Measurements from ENCODE around the gene ASB7. TPM values are rescaled to one million over a fixed set of nuclear protein-coding genes. Genes with fewer than 3 reads are reported as not detected.

ASB7 gene
- polyA plus RNA-seq, 1 donor (not counting 4 experiments of a cell fraction or from before 2014, with no cell fraction given) = 10.8 TPM

DNA sequence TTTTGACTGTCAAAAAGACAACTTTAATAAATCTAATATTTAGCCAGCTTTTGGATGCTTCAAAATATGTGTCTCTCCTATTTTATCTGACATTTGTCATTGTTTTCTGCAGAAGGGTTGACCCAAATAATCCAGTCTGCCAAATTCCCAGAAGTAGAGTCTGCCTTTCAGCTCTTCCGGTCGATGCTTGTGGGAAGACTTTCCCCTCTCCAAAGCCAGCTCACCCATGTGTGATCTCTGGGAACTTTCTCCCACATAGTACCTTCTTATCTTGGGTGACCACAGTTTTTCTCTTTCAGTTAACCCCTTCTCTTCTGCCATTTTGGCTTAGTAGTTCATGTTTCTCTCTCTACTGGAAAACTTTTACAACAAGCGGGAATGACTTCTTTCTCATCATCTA lies 94.1 kb downstream of the ASB7 start:
- Histone ChIP-seq H2AFZ (ENCODE audit: control insufficient read depth, low read length) (no peak overlapping the region), H3K4me2 (ENCODE audit: control insufficient read depth, extremely low read depth, insufficient read depth, low read depth, low read length) (no peak overlapping the region), H3K36me3 (ENCODE audit: control insufficient read depth in 2 of 2, extremely low read depth in 1 of 2, insufficient read depth in 2 of 2, low read length in 2 of 2) (no peaks in the 10 kb centered on the region), H3K4me1 (ENCODE audit: control insufficient read depth, extremely low read depth, insufficient read depth, low read length) (peaks cover 8% of the 10 kb centered on the region), H3K79me2 (ENCODE audit: control insufficient read depth, insufficient read depth, low read length) (no peaks in the 10 kb centered on the region), H3K9me1 (ENCODE audit: control insufficient read depth, extremely low read depth, insufficient read depth, low read length) (no peaks in the 10 kb centered on the region), H4K20me1 (ENCODE audit: control insufficient read depth, extremely low read depth, insufficient read depth, low read length) (no peaks in the 10 kb centered on the region), H3K9ac (ENCODE audit: control insufficient read depth, extremely low read depth, insufficient read depth, low read length) (no peak overlapping the region), H3K27me3 (ENCODE audit: control insufficient read depth, extremely low read depth, insufficient read depth, low read length) (no peaks in the 10 kb centered on the region), H3K27ac (ENCODE audit: control insufficient read depth, insufficient read depth, low read length) (no peak overlapping the region), H3K4me3 (ENCODE audit: control insufficient read depth in 2 of 3, extremely low read depth in 1 of 3, insufficient read depth in 2 of 3, low read depth in 1 of 3, low read length in 3 of 3) (no peak overlapping the region), H3K9me3 (ENCODE audit: control insufficient read depth, low read depth, low read length) (no peaks in the 10 kb centered on the region)
- dilution Hi-C loops (cut with MboI; ENCODE audit: extremely low pct_ligation_motif_present, low sequenced_read_pairs) = no loop called here
- TF ChIP-seq, protein P1, sequence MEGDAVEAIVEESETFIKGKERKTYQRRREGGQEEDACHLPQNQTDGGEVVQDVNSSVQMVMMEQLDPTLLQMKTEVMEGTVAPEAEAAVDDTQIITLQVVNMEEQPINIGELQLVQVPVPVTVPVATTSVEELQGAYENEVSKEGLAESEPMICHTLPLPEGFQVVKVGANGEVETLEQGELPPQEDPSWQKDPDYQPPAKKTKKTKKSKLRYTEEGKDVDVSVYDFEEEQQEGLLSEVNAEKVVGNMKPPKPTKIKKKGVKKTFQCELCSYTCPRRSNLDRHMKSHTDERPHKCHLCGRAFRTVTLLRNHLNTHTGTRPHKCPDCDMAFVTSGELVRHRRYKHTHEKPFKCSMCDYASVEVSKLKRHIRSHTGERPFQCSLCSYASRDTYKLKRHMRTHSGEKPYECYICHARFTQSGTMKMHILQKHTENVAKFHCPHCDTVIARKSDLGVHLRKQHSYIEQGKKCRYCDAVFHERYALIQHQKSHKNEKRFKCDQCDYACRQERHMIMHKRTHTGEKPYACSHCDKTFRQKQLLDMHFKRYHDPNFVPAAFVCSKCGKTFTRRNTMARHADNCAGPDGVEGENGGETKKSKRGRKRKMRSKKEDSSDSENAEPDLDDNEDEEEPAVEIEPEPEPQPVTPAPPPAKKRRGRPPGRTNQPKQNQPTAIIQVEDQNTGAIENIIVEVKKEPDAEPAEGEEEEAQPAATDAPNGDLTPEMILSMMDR (optimal IDR thresholded peaks at IDR 0.05 in 1 of 3, IDR thresholded peaks at IDR 0.05 in 1 of 3, conservative IDR thresholded peaks at IDR 0.05 in 1 of 3; ENCODE audit: extremely low read depth in 1 of 3, insufficient read depth in 2 of 3, low read length in 3 of 3) = no peak
- no peak for TF ChIP-seq EZH2 (IDR thresholded peaks at IDR 0.05; ENCODE audit: low read length)
- FAIRE-seq (no peak), DNase-seq (ENCODE audit: low read depth, low spot score) (no peak)

Small RNA genes within 50 kb of the gene (small RNA-seq; reads per million reads assigned to genes)
- 0 reads per million in 3 experiments for gene RF00019 (ENCODE audit: insufficient read length in 3 of 3, low read depth in 3 of 3, low replicate concordance in 1 of 3)
- 0 to 0.25 (median 0) reads per million in 3 experiments for gene RNU6-181P (ENCODE audit: insufficient read length in 3 of 3, low read depth in 3 of 3, low replicate concordance in 1 of 3)

Other genes with a start within 250 kb of the ASB7 start
- gene CERS3, start 73.6 kb upstream of the ASB7 start, polyA plus RNA-seq = 8.4 to 29.1 TPM (median 23.5 TPM) in 3 replicates
- 12.9 to 19.4 TPM (median 14.9 TPM) in 3 replicates for gene LINS1, start 405 bp upstream of the ASB7 start, polyA plus RNA-seq

Data from keratinocyte (primary cell).